ENCODE data around the gene TSPYL1.
"Not testable (repeated sequence)": the region's sequence is repeated elsewhere in the genome, so short reads cannot be mapped to it uniquely, and the experiment has no call there.

TSPYL1 gene

GRCh38 chr6:116298273-116298672 lies 18.5 kb upstream of the TSPYL1 start:
- no peak for DNase-seq (ENCODE audit: low read depth)

GRCh38 chr6:116292553-116292952 lies 12.8 kb upstream of the TSPYL1 start:
- no peak for DNase-seq (ENCODE audit: low read depth)

DNA sequence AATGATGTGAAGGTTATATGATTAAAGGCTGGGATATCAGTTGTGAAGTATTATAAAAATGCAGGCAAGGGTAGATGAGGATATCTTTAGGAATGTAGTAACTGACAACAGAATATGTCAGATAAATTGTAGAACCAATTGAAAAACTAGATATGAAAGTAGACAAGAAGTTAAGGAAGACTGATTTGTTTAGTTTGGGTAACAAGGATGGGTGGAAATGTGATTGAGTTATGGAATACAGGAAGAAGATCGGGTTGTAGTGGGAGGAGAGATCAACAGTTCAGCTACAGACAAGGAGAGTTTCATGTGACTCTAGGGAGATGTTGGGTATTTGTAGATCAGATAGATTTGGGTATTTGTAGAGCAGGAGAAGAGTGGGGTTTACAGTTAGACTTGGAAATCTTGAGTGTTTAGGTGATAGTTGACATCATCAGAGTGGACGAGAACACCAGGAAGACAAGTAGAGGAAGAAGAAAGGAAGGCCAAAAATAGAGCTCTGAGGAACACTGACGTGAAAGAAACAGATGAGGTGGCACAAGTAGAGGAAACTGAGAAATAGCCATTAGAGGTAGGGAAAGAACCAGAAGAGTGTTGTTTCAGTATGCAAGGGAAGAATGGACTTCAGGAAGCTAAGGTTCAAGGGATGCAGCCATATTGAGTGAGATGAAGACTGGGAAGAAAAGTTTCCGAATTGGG lies 12.1 kb upstream of the TSPYL1 start:
- no peak for DNase-seq (ENCODE audit: low read depth)

DNA sequence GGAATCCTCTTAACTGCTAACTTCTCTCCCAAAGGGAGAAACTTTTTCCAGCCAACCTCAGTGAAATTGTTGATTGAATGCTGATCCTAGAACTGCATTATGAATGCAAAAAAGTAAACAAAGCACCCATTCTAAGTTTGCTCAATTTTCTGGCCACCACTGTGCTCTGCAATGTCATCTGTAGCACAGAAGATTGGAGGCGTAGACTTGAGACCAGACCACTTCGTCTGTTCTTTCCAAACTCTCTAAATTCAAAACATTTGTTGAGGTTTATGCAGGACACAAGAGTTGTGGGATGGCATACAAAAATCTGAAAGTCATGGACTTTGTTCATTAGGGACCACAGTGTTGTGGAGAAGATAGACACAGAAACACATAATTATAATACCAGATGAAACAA lies 11.1 kb upstream of the TSPYL1 start:
- DNase-seq (ENCODE audit: low read depth): no peak

- DNase-seq (ENCODE audit: low read depth): no peak
Observed at GRCh38 chr6:116289876-116290275, 10.1 kb upstream of the TSPYL1 start.

DNA sequence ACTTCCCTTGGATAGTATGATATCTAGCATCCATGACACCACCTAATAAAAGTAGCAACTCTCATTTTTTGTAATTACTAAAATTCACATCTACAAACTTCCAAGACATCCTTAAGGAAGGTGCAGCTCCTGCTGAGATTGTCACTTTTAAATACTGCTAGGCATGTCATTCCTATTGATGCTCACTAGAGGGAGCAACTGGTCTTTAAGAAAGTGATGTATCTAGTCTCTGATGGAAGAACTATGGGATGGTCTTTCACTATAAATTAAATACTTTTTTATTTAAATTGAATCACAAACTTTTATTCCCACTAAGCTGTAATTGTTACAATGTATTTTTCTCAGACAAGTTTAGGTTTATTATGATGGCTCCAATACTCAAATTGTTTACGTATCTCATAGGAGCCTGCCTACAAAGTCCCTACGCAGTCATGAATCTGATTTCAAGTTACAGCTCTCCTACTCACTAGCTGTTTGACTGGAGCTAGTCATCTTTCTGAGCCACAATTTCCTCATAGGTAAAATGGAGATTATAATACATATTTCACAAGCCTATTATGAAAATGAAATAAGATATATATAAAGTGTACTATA lies 8.1 kb upstream of the TSPYL1 start:
- DNase-seq (ENCODE audit: low read depth): no peak

- no peak for DNase-seq (ENCODE audit: low read depth)
Observed at GRCh38 chr6:116286773-116287358, 7.1 kb upstream of the TSPYL1 start.

DNA sequence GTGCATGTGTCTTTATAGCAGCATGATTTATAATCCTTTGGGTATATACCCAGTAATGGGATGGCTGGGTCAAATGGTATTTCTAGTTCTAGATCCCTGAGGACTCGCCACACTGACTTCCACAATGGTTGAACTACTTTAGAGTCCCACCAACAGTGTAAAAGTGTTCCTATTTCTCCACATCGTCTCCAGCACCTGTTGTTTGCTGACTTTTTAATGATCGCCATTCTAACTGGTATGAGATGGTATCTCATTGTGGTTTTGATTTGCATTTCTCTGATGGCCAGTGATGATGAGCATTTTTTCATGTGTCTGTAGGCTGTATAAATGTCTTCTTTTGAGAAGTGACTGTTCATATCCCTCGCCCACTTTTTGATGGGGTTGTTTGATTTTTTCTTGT lies 5.3 kb upstream of the TSPYL1 start:
- DNase-seq (ENCODE audit: low read depth): not testable (repeated sequence)

GRCh38 chr6:116283191-116283590 lies 3.5 kb upstream of the TSPYL1 start:
- no peak for DNase-seq (ENCODE audit: low read depth)

DNA sequence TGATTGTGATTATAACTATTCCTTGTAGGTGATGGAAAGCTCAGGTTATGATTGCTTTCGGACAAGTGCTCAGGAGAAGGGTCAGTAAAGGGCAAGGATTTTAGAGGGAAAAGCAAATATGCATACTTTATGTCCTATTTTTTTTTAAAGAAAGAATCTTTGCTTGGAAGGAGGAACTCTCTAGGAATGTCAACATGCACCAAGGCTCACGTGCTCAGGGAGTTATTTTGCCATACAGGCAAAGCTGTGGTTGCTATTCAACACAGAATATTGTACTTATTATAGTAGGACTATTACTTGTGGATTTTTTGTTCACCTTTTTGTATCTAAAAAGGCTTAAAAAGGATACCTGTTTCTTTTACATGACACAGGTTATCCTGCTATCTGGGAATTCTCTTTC lies 3.0 kb upstream of the TSPYL1 start:
- no peak for DNase-seq (ENCODE audit: low read depth)

DNA sequence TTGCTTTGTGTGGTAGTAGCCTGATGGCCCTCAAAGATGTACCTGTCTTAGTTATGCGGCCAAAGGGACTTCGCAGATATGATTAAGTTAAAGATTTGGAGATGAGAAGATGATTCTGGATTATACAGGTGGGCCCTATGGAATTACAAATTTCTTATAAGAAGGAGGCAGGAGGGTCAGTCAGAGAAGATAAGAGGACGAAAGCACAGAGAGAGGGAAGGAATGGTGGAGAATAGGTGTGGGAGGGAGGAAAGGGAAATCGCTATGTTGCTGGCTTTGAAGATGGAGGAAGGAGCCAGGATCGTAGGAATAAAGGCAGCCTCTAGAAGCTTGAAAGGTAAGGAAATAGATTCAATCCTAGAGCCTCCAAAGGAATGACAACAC lies 1.2 kb upstream of the TSPYL1 start:
- DNase-seq (ENCODE audit: low read depth): no peak

GRCh38 chr6:116280161-116280932 lies 617 bp upstream of the TSPYL1 start:
- no peak for DNase-seq (ENCODE audit: low read depth)

DNA sequence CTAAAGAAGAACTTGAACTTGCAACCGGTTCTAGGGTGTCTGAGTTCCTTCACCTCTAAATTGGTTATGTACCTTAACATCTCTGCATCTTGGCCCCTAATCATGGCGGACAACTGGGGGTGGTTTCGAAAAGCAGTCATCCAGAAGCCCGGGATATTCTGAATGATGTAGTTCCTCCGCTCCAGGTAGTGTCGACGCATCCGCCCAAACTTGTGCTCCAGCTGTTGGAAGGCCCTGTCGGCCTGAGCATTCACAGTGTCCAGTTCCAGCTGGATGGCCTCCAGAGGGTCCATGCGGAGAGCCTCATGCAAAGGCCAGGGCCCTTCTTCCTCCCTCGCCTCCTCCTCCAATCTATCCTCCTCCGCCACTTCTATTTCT lies 887 bp downstream of the TSPYL1 start:
- no peak for DNase-seq (ENCODE audit: low read depth)

GRCh38 chr6:116278481-116278829 lies 1.3 kb downstream of the TSPYL1 start:
- DNase-seq (ENCODE audit: low read depth): no peak

- DNase-seq (ENCODE audit: low read depth): no peak
Observed at GRCh38 chr6:116277124-116277523, 2.6 kb downstream of the TSPYL1 start.

- DNase-seq (ENCODE audit: low read depth): no peak
Observed at GRCh38 chr6:116271149-116271708, 8.5 kb downstream of the TSPYL1 start.

GRCh38 chr6:116268589-116269293 lies 11.0 kb downstream of the TSPYL1 start:
- no peak for DNase-seq (ENCODE audit: low read depth)

DNA sequence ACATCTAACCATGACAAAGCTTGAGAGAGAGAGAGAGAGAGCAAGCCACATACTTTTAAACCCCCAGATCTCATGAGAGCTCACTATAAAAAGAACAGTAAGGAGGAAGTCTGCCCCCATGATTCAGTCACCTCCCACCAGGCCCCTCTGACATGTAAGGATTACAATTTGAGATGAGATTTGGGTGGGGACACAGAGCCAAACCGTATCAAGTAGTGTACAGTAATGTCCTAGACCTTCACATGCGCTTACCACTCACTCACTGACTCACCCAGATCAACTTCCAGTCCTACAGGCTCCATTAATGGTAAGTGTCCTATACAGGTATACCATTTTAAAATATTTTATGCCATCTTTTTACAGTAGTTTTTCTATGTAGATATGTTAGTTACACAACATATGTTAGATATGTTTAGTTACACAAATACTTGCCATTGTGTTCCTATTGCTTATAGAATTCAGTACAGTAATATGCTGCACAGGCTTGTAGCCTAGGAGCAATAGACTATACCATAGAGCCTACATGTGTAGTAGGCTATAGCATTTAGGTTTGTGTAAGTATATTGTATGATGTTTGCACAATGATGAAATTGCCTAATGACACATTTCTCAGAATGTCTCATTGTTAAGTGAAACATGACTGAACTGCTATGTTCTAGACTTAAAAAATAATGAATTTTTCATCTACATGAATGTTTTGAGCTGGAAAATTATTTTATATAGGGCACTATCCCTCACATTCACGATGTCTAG lies 11.7 kb downstream of the TSPYL1 start:
- DNase-seq (ENCODE audit: low read depth): no peak

GRCh38 chr6:116266803-116267202 lies 12.9 kb downstream of the TSPYL1 start:
- no peak for DNase-seq (ENCODE audit: low read depth)

GRCh38 chr6:116265041-116265829 lies 14.5 kb downstream of the TSPYL1 start:
- no peak for DNase-seq (ENCODE audit: low read depth)

DNA sequence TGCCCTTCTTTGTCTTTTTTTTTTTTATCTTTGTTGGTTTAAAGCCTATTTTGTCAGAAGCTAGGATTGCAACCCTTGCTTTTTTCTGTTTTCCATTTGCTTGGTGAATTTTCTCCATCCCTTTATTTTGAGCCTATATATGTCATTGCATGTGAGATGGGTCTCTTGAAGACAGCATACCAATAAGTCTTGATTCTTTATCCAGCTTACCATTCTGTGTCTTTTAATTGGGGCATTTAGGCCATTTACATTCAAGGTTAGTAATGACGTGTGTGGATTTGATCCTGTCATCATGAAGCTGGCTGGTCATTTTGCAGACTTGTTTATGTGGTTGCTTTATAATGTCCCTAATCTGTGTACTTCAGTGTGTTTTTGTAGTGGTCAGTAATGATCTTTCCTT lies 16.4 kb downstream of the TSPYL1 start:
- no peak for DNase-seq (ENCODE audit: low read depth)

All from activated gamma-delta T cell treated with anti-CD3 and anti-CD28 coated beads, Interleukin-2, amount 50 U/mL, for 16 hours (primary cell).